Natural killer cell (primary cell): ENCODE measurements around the gene NRP1. TPM values are rescaled to one million over a fixed set of nuclear protein-coding genes. Genes with fewer than 3 reads are reported as not detected.

Experiments
- ATAC-seq, 3 donors: fragments of 150-1000 bp in 2 of 3; fragments of 200-7000 bp in 1 of 3; cut with Tn5 transposase; 1 replicate in 1 of 3; 2 replicates in 2 of 3; pipeline ENCODE4 v1.10.0; 2021; ENCODE audit warnings: mild to moderate bottlenecking in 2 of 3, moderate library complexity in 2 of 3
- DNase-seq, 2 donors: peaks; one replicate each; pipeline versions ENCODE4 v3.0.0 to v3.0.0-alpha.2; 2013 to 2021; ENCODE audit warnings: mixed read lengths in 1 of 2
- H3K27ac ChIP-seq: one replicate; pipeline ENCODE4 v1.5.1; 2013; ENCODE audit warnings: mild to moderate bottlenecking, low read length
- H3K27me3 ChIP-seq: one replicate; pipeline ENCODE4 v1.6.1; 2013; ENCODE audit warnings: low read length; ENCODE audit not compliant: control insufficient read depth, insufficient read depth
- H3K36me3 ChIP-seq: one replicate; pipeline ENCODE4 v1.6.1; 2013; ENCODE audit warnings: low read length; ENCODE audit not compliant: control insufficient read depth, insufficient read depth
- H3K4me1 ChIP-seq: one replicate; pipeline ENCODE4 v1.6.1; 2013; ENCODE audit warnings: low read length; ENCODE audit not compliant: control insufficient read depth, insufficient read depth
- H3K4me3 ChIP-seq: one replicate; pipeline ENCODE4 v1.5.1; 2013; ENCODE audit warnings: low read length
- H3K9me3 ChIP-seq: one replicate; pipeline ENCODE4 v1.6.1; 2013; ENCODE audit warnings: low read length; ENCODE audit not compliant: control insufficient read depth, insufficient read depth
- H3K27ac Mint-ChIP-seq, 2 donors: one replicate each; pipeline ENCODE4 v1.8.0; 2022; ENCODE audit warnings: mild to moderate bottlenecking in 2 of 2, mixed read lengths in 2 of 2, moderate library complexity in 1 of 2
- H3K27me3 Mint-ChIP-seq, 2 donors: one replicate each; pipeline ENCODE4 v1.8.0; 2022; ENCODE audit warnings: low read depth in 2 of 2, mixed read lengths in 2 of 2
- H3K36me3 Mint-ChIP-seq: one replicate; pipeline ENCODE4 v1.8.0; 2022; ENCODE audit warnings: mixed read lengths
- H3K4me1 Mint-ChIP-seq, 2 donors: one replicate each; pipeline ENCODE4 v1.8.0; 2022; ENCODE audit warnings: mixed read lengths in 2 of 2
- H3K4me3 Mint-ChIP-seq: one replicate; pipeline ENCODE4 v1.8.0; 2022; ENCODE audit warnings: mild to moderate bottlenecking, moderate library complexity, mixed read lengths
- H3K9me3 Mint-ChIP-seq, 2 donors: one replicate each; pipeline ENCODE4 v1.8.0; 2022; ENCODE audit warnings: mixed read lengths in 2 of 2
- WGBS: methylation state at CpG from one replicate; pipeline ENCODE4 v1.1.7; 2013; ENCODE audit warnings: missing lambda C conversion rate; ENCODE audit not compliant: insufficient coverage; 5-methylcytosine and 5-hydroxymethylcytosine counted together
- intact Hi-C: fragments of 100-400 bp; cut with micrococcal nuclease; formaldehyde crosslinking; loops from one replicate; pipeline ENCODE4 v1.14.2; 2022
- total RNA-seq, 4 donors: library from RNA; stranded (reverse); fragments of 120-200 nt in 1 of 4; gene quantifications; one replicate each; pipeline versions ENCODE4 v1.2.3 to v1.2.4, GENCODE V29; 2013 to 2022
- TF ChIP-seq, protein P1 (sequence below): fragments of 200-600 bp; IDR thresholded peaks from one replicate; pipeline ENCODE4 v1.8.0; 2022; ENCODE audit warnings: antibody characterized with exemption

Gene NRP1
- total RNA-seq, 3 donors from 2014 or later (not counting 1 experiment from before 2014, with no cell fraction given), result 0.16 to 1.5 TPM; not detected in 1

DNA sequence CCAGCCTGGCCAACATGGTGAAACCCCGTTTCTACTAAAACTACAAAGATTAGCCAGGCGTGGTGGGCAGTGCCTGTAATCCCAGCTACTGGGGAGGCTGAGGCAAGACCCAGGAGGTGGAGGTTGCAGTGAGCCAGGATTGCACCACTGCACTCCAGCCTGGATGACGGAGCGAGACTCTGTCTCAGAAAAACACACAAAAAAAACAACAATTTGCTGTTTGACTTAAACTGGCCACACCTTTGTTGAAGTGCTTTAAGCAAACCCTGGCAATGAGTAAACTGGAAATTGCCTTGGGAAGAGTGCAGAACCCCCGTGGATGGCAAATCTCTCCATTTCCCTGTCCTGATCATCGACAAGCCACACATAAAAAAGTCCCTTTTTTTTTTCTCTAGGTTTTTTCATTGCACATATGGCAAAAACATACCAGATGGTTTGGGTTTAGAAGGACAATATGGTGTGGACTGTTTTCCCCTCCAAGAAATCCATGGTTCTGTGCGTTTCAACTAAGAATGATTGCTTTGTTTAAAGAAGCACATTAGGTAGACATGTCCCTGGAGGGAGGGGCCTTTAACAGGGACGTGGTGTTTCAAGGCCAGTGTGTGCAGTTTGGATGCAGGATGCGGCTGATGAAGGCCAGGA lies 76.9 kb downstream of the NRP1 start:
- no peak for DNase-seq
- 78% methylated on average over 8 of the region's 9 CpGs for WGBS

DNA sequence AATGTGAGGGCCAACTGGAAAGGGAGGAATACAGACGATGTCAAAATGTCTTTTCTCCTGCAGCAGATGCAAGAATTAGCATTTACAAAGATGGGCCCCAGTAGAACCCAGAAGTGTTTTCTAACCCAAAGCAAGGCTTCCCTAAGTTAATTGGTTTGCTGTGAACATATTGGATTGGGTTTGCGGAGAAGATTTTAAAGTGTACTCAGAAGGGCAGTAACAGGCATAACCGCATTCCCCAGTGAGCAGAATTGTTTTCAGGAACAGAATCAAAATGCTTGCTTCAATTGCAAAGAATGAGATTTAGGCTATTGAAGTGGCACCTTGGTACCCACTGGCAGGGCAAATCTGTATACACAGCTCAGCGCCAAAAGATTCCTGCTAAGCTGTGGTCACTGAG lies 78.0 kb downstream of the NRP1 start:
- Mint-ChIP-seq H3K27ac (no peak overlapping the region), H3K4me3 (no peak overlapping the region), H3K4me1 (no peaks in the 10 kb centered on the region), H3K36me3 (no peaks in the 10 kb centered on the region), H3K9me3 (no peaks in the 10 kb centered on the region), H3K27me3 (peaks cover 3 to 9% of the 10 kb centered on the region in 2 donors)
- no peak overlapping the region for H3K4me3 ChIP-seq
- H3K4me1 ChIP-seq, result no peaks in the 10 kb centered on the region
- H3K36me3 ChIP-seq, result no peaks in the 10 kb centered on the region
- 92% methylated on average over 4 of the region's 4 CpGs for WGBS
- no peak overlapping the region for H3K27ac ChIP-seq
- intact Hi-C loops, result no loop called here
- no peak for DNase-seq
- TF ChIP-seq, protein P1, sequence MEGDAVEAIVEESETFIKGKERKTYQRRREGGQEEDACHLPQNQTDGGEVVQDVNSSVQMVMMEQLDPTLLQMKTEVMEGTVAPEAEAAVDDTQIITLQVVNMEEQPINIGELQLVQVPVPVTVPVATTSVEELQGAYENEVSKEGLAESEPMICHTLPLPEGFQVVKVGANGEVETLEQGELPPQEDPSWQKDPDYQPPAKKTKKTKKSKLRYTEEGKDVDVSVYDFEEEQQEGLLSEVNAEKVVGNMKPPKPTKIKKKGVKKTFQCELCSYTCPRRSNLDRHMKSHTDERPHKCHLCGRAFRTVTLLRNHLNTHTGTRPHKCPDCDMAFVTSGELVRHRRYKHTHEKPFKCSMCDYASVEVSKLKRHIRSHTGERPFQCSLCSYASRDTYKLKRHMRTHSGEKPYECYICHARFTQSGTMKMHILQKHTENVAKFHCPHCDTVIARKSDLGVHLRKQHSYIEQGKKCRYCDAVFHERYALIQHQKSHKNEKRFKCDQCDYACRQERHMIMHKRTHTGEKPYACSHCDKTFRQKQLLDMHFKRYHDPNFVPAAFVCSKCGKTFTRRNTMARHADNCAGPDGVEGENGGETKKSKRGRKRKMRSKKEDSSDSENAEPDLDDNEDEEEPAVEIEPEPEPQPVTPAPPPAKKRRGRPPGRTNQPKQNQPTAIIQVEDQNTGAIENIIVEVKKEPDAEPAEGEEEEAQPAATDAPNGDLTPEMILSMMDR, result no peak
- no peaks in the 10 kb centered on the region for H3K27me3 ChIP-seq
- H3K9me3 ChIP-seq, result no peaks in the 10 kb centered on the region
- no peak for ATAC-seq

More for the DNA sequence above, 76.9 kb downstream of the NRP1 start:
- Mint-ChIP-seq H3K36me3 (no peaks in the 10 kb centered on the region), H3K27me3 (peaks cover 4 to 10% of the 10 kb centered on the region in 2 donors), H3K4me3 (no peak overlapping the region), H3K4me1 (no peaks in the 10 kb centered on the region), H3K27ac (no peak overlapping the region), H3K9me3 (no peaks in the 10 kb centered on the region)
- Histone ChIP-seq H3K27ac (no peak overlapping the region), H3K36me3 (no peaks in the 10 kb centered on the region), H3K27me3 (no peaks in the 10 kb centered on the region), H3K9me3 (no peaks in the 10 kb centered on the region), H3K4me1 (no peaks in the 10 kb centered on the region), H3K4me3 (no peak overlapping the region)
- ATAC-seq, result no peak
- TF ChIP-seq, protein P1, result no peak
- intact Hi-C loops, result no loop called here

DNA sequence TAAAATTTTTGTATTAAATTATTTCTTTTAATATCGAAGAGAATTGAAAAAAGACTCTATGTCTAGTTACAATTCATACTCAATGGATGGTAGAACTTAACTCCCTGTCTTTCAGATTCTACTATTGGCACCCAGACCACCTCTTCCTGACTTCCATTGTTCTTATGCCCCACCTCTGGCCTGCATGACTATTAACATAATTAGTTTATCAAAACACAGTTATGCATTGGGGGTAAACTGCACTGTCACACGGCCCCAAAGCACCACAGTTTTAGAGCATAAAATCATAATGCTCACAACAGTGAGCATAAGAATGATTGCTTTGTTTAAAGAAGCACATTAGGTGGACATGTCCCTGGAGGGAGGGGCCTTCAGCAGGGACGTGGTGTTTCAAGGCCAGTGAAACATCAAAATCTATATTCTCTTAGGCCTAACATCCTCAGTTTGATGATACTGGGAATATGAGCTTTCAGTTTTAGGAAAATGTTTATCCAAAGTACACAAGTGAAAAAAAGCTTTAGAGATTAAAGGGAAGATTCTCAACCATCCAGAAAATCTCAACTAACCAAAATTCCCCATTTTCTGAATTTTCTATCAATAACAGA lies 79.8 kb downstream of the NRP1 start:
- H3K4me3 Mint-ChIP-seq, result no peak overlapping the region
- peaks cover 3 to 9% of the 10 kb centered on the region in 2 donors for H3K4me1 Mint-ChIP-seq
- Histone ChIP-seq H3K27me3 (no peaks in the 10 kb centered on the region), H3K4me3 (no peak overlapping the region), H3K27ac (no peak overlapping the region), H3K36me3 (no peaks in the 10 kb centered on the region), H3K4me1 (no peaks in the 10 kb centered on the region), H3K9me3 (no peaks in the 10 kb centered on the region)
- TF ChIP-seq, protein P1, result no peak
- ATAC-seq (no peak), DNase-seq (no peak)
- H3K27ac Mint-ChIP-seq, result no peak overlapping the region
- intact Hi-C loops, result no loop called here
- H3K27me3 Mint-ChIP-seq, result peaks cover 3 to 27% of the 10 kb centered on the region in 2 donors
- H3K9me3 Mint-ChIP-seq, result no peaks in the 10 kb centered on the region
- no peaks in the 10 kb centered on the region for H3K36me3 Mint-ChIP-seq
- WGBS, result 100% methylated on average over 2 of the region's 3 CpGs
